AML-193 (cell line): ENCODE data around the gene SPIRE1.
"Not testable (repeated sequence)": the region's sequence is repeated elsewhere in the genome, so short reads cannot be mapped to it uniquely, and the experiment has no call there.

Experiments
- DNase-seq, 2 experiments: peaks; one replicate each; lab custom pipeline; 2025; lab: John Stamatoyannopoulos, UW

The SPIRE1 gene

GRCh38 chr18:12645751-12646203, 12.1 kb downstream of the SPIRE1 start:
- DNase-seq, result no peak

DNA sequence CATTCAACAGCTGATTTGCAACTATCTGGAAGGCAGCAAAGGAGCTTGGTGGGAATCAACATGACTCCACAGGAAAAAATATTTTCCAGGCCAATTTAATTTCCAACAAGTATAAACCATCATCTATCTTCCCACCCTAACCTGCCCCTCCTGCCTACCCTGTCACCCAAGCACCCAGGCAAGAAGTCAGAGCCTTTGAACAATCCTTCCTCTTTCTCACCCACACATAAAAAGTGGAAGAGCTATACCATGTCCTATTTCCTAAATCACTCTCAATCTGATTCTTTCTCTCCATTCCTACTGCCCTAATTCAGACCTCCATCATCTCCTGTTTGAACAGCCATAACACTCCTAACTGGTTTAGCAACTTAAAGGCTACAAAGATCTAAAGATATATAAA, 12.7 kb downstream of the SPIRE1 start:
- DNase-seq, result no peak

DNA sequence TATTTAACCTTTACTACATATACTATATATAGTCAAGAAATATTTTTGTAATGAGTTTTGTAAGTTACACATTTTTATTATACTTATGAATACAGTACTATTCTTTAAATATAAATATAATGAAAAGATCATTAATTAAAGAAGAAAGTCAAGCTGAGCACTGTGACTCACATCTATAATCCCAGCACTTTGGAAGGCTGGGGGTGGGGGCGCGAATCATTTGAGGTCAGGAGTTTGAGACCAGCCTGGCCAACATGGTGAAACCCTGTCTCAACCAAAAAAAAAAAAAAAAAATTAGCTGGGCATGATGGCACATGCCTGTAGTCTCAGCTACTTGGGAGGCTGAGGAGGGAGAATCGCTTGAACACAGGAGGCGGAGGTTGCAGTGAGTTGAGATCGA, 14.2 kb downstream of the SPIRE1 start:
- DNase-seq, result not testable (repeated sequence)

DNA sequence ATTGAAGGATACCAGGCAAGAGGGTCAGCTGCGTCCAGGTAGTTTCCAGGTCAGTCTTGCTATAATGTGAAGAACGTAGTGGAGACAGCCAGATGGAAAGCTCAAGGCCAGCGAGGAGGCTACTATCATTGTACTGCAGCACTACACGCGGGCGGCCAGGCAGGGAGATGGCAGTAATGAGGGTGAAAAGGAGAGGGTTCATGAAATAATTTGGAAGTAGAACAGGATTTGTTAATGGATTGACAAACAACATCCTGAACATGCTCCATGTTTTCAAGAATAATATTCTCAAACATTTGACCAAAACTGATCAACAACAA, 17.1 kb downstream of the SPIRE1 start:
- no peak for DNase-seq

DNA sequence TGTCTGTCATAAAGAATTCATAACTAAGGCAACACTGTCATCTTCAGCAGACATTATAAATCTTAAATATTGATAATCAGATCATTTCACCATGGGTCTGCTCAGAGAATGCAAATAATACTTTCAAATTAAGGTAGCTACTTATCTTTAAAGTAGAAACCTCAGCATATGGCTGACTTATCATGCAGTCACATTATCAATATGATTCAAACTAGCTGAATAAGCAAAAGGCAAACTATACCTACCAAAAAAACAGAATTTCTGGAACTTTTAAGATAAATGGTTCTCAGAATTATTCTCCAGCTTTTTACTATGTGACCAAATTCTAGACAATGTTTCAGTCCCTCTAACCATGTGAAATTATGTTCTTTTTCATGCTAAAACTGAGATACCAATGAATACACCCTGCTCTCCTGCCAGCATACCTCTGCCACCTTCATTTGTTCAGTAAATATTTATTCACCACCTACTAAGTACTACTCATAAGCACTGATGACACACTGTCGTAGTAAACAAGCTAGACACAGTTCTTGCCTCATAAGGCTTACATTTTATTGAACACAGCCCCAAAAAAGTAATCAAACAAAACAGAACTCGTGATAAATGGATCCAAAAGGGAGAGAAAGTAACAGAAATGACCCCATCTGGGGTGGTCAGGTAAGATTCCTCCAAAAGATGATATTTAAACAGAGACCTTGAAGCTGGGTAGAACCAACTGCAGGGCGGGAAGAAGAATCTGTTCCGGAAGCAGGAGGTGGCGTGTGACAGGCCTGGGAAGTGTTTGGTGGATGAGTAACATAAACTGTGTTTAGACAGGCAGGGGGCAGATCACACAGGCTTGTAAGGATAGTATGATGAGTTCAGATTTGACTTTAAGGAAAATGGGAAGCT, 17.7 kb downstream of the SPIRE1 start:
- no peak for DNase-seq

DNA sequence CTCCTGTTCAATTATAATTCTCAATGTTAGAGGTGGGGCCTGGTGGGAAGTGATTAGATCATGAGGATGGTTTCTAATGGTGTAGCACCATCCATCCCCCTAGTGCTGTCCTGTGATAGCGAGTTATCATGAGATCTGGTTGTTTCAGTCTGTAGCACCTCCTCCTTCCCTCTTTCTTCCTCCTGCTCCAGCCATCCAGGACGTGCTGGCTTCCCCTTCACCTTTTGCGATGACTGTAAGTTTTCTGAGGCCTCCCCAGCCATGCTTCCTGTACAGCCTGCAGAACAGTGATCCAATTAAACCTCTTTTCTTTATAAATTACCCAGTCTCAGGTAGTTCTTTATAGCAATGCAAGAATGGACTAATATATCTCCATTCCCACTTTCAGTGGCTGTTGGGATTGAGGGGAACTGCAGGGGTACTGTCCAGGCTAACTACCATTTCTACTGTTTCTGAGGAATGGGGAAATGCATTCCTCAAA, 19.2 kb downstream of the SPIRE1 start:
- no peak for DNase-seq

GRCh38 chr18:12637901-12638643, 19.8 kb downstream of the SPIRE1 start:
- no peak for DNase-seq

- no peak for DNase-seq
Observed at GRCh38 chr18:12637393-12637792, 20.5 kb downstream of the SPIRE1 start.

DNA sequence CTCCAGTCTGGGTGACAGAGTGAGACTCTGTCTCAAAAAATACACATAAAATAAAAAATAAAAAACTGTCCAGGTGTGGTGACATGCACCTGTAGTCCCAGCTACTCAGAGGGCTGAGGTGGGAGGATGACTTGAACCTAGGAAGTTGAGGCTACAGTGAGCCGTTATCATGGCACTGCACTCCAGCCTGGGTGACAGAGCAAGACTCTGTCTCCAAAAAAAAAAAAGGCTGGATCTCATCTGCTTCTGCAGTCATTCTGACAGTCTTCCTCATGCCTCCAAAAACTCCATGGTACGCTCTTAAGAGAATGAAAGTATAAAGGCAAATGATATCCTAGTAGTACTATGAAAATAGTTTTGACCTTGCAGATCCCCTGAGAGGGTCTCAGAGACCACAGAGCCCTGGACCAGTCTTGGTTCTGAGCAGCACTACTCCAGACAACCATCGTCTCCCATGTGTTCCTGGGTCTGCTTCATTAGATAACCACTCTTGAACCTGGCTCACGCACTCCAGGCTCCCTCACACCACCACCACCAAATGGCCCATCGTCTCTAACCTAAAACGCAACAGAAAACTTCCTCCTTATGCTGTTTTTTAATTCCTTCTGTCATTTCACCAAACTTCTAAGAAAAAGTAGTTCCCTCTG, 26.0 kb downstream of the SPIRE1 start:
- no peak for DNase-seq

DNA sequence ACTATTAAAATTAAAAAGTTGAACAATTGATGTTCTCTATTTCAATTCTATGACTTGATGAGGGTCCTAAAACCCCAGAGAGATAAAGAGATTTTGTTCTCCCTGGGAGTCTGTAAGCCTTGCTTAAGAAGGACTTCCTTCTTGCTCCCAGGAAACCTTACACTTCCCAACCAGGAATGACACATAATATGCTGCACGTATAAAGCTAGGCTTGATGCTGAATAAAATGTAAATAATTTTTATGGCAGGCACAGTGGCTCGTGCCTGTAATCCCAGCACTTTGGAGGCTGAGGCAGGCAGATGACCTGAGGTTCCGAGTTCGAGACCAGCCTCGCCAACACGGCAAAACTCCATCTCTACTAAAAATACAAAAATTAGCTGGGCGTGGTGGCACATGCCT, 27.8 kb downstream of the SPIRE1 start:
- no peak for DNase-seq

GRCh38 chr18:12628706-12629702, 28.9 kb downstream of the SPIRE1 start:
- DNase-seq, result no peak

DNA sequence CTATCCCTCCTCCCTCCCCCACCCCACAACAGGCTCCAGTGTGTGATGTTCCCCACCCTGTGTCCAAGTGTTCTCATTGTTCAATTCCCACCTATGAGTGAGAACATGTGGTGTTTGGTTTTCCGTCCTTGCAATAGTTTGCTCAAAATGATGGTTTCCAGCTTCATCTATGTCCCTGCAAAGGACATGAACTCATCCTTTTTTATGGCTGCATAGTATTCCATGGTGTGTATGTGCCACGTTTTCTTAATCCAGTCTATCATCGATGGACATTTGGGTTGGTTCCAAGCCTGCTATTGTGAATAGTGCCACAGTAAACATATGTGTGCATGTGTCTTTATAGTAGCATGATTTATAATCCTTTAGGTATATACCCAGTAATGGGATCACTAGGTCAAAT, 30.7 kb downstream of the SPIRE1 start:
- DNase-seq, result not testable (repeated sequence)

GRCh38 chr18:12625241-12625640, 32.7 kb downstream of the SPIRE1 start:
- DNase-seq, result no peak

DNA sequence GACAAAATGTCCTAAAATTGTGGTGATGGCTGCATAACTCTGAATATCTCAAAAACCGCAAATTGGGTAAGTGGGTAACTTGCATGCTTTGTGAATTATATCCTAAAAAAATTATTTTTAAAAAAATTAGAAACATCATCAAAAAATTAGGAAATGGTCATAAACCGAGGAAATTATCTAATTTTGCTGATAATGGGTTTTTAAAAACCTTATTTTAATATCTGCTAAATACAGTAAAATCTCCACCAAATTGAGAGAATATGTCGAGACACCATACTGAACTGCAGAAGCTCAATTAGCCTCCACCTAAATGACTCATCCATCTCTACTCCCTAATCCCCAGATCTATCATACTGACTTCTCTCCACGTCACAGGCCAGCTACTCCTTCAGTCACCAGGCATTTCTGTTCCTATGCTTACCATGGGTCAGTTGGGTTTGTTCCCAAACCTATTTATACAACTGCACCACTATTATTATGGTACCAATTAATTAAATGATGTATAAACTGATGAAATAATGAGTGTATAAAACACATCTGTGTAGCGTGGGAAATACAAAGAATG, 36.1 kb downstream of the SPIRE1 start:
- DNase-seq, result no peak

DNA sequence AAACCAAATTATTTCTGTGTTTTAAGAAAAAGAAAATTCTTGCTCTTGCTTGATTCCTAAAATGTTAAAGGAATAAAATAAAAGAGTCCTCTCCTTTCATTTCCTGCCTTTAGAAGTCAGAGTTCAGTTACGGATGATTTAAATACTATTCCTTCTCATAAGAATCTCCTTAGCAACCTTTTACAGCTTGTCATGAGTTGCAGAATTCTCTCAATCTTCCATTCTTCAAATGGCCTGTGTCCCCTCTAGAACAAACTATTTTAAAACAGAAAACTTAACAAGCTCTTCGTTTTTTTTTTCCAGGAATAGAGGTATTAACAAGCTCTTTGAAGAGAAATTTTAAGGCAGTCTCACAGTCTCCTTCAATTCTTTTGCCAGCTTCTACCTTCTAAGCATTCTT, 42.2 kb downstream of the SPIRE1 start:
- no peak for DNase-seq

- no peak for DNase-seq
Observed at GRCh38 chr18:12608301-12608700, 49.6 kb downstream of the SPIRE1 start.

DNA sequence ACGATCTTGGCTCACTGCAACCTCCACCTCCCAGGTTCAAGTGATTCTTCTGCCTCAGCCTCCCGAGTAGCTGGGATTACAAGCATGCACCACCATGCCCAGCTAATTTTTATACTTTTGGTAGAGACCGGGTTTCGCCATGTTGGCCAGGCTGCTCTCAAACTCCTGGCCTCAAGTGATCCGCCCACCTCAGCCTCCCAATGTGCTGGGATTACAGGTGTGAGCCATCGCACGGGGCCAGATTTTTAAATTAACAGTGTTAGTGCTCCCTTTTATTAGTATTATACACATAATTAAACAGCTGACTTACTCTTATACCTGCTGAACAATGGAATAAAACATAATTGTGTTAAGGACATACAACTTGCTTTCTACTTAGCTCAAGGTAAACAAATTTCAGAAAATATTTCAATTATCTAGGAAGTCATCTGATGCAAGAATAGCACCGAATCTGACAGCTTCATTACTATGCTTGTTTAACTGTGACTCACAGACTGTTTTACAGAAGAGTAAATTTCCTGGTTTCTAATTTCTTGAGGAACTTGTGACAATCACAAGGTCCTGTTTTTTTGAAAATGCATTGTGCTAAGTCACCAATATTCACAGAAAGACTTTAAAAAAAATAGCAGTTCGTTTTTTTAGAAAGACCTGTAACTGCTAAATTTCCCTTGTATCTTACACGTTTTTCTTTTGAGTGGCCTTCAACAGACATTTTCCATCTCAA, 51.2 kb downstream of the SPIRE1 start:
- DNase-seq, result peak; percentile 51 to 62

DNA sequence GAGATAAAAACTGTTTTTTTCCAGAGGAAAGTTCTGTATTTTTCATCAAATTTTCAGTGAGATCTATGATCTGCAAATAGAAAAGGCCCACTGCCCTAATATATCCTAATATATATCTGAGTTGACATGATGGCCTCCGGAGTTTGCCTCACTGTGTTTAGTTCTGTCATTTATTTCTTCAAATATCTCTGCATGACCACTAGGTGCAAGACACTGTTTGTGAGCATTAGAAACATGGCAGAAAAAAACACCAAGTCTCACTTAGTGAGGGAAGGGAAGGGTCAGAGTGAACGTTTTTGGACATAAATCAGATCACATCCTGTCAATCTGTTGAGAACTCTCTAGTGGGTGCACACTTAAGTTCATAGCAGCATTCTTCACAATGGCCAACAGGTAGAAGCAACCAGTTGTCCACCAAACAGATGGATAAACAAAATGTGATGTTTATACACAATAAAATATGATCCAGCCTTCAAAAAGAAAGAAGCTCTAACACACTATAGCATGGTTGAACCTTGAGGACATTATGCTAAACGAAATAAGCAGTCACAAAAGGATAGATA, 53.4 kb downstream of the SPIRE1 start:
- no peak for DNase-seq

DNA sequence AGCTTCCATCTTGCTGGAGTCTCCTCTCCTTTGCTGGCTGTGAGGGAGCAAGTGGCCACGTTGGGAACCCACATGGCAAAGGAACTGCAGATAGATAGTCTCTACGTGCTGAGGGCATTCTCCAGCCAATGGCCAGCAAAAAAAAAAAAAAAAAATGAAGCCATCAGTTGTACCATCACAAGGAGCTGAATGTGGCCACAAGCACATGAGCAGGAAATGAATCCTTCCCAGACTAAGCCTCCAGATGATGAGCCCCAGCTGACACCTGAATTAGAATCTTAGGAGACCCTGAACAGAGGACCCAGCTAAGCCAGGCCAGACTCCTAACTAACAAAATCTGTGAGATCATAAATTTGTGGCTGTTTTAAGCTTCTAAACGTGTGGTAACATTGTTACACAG, 57.9 kb downstream of the SPIRE1 start:
- no peak for DNase-seq

GRCh38 chr18:12599543-12599942, 58.4 kb downstream of the SPIRE1 start:
- no peak for DNase-seq
